HG03460 (cell line): Measurements from ENCODE around the gene PLB1.

Experiments
- ATAC-seq: cut with Tn5 transposase; IDR thresholded peaks from one replicate; pipeline ENCODE4 v1.9.1; 2021; ENCODE audit not compliant: unreplicated experiment

The PLB1 gene

DNA sequence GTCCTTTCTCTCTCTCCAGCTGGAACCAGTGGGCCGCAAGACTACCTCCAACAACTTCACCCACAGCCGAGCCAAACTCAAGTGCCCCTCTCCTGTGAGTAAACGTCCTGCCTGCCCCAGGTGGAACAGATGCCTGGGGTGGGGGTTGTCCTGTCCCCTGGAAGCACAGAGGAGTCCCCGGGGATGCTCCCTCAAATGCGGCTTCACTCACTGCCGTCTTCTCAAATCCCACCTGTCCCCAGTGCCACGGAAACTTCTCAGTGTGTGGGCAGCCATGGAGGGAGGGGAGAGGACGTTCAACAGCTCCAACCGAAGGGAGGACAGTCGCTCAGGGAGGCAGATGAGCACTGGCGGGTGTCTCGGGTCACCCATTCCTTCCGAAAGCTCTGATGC is 145.0 kb downstream of the PLB1 start:
- no peak for ATAC-seq

- ATAC-seq = no peak
These were observed 146.9 kb downstream of the PLB1 start for GRCh38 chr2:28642796-28643195.

DNA sequence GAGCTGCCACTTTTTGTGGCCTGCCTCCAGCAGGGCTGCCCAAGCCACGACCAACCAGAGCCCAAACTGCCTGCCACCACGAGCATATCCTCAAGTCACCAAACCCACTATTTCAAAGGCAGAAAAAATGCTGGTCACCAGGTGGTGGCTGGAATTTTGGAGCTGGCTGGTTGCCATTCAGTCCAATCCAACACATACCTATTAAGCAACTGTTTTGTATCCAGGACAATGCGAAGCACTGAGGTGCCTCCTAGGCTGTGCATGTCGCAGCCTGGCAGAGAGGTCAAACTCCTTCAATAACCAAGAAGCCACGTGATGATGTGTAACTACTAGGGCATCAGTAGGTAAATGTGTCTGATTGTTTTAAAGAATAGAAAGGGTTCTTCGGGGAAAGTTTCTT is 147.5 kb downstream of the PLB1 start:
- no peak for ATAC-seq

- no peak for ATAC-seq
These were observed 148.1 kb downstream of the PLB1 start for GRCh38 chr2:28643911-28644334.

DNA sequence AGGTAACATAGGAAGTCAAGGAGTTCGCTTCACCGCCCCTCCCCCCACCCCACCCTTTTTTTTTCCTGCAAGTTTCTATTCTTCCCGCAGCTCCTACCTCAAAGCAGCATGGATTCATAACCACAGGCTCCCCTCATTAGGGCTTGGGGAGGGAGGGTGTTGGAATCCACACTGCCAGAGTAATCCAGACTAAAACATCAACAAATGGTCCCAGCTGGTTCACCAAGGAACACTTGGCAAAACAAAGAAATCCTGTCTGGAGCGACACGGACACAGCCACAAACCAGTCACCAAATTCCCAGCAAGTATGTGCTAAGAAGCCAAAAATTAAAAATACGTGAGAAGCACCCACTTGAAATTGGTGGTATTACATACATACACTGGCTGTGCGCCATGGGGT is 148.9 kb downstream of the PLB1 start:
- no peak for ATAC-seq

DNA sequence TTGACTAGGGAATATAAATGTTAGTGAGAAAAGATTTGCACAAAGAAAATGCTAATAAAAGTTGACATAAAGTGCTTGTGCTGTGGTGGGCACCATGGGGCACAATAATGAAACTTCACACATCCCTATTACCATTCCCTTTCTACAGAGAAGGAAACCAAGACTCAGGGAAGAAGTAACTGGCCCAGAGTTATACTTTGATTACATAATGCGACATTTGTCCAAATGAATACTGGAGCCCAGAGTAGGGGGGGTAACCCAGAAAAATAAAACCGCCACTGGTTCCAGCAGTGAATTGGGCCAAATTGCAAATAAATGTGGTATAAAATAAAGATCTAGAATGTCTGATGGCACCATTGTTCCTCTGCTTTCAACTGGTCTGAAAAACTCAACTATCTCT is 149.7 kb downstream of the PLB1 start:
- no peak for ATAC-seq

DNA sequence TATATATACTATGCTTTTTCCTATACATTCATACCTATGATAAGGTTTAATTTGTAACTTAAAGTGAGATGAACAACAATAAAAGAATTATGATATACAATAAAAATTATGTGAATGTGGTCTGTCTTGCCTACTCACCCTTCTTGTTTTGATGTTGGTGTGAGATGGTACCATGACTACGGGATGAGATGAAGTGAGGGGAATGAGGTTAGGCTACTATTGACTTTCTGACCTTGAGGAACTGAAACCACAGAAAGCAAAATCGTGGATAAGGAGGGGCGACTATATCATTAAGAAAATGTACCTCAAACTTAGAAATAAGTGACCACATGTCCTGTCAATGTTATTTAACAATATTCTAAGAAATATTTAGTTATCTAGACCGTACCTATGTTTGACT is 151.8 kb downstream of the PLB1 start:
- no peak for ATAC-seq

GRCh38 chr2:28648147-28648546 is 152.3 kb downstream of the PLB1 start:
- ATAC-seq = no peak

- no peak for ATAC-seq
These were observed 153.0 kb downstream of the PLB1 start for GRCh38 chr2:28648671-28649395.

- ATAC-seq = no peak
These were observed 153.8 kb downstream of the PLB1 start for GRCh38 chr2:28649481-28650265.

- ATAC-seq = no peak
These were observed 154.4 kb downstream of the PLB1 start for GRCh38 chr2:28650266-28650584.

GRCh38 chr2:28652217-28652616 is 156.4 kb downstream of the PLB1 start:
- no peak for ATAC-seq

DNA sequence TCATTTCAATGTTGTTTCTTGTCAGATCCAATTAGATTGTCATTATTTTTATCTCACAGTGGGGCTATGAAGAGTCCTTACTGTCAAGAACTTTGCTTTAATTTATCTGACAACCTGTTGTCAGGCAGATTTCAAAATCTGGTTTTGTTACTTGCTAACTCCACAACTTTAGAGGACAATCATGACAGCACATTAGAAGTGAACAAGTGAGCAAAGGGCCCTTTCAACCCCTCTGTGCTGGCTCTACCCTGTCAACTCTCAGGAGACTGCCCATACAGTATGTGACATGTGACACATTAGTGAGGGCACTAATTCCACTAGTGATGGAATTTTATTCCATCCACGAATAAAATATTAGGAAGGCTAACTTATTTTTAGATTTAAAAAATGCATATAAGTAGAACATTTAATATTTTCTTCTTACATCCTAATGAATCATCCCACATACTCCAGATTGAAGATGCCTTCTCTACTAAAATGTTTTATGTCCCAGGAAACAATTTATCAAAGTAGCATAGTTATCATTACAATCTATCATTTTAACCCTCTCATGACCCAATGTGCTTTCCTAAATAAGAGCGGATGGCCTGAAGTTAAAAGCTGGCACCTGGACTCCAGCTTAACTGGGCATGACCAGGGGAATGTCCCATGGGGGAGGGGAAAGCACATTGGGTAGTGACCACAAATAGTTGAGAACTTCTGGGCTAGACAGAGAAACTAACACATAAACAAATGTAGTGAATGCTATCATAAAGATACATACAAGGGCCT is 158.2 kb downstream of the PLB1 start:
- ATAC-seq = no peak

DNA sequence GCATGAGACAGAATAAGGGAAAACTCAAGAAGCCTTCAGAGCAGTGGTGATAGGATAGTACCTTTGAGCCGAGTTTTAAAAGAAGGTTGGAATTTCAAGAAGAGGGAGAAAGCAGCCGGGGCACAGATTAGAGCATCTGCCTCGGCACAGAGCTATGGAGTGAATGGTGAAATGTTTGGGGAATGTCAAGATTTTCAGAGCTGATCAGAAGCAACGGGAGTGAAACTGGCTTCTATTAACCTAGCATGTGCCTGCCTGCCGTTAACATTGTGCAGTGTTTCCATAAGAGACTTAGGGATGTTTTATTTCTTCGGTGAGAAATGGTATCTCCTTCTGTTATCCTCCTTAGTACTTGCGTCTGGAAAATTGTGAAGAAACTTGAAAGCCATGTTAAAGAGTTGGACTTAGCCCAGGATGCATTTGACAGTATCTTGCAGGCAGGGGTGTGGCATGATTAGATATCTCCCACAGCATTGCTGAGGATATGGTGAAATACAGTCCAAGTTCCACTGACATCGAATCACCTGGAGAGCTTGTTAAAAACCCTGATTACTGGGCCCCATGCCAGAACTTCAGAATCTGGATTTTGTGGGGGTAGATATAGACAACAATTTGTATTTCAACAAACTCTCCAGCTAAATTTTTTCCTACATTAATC is 158.9 kb downstream of the PLB1 start:
- ATAC-seq = no peak

GRCh38 chr2:28656937-28657615 is 161.2 kb downstream of the PLB1 start:
- ATAC-seq = no peak

DNA sequence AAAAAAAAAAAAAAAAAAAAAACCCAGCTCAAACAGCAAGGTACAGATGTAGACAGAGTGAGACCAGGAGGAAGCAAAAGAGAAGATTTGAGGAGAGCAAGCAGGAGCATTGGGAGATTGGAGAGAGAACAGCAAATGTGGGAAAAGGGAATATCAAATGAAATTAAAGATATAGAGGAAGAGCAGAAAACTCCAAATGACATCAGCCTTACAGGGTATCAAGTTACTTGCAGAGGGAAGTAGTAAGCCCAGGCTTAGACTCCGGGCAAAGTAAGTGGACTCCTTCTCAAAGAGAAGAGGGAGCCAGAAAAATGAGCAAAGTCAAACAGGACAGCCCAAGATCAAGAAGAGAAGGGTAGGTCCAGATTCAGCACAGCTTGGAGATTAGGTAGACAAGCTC is 162.5 kb downstream of the PLB1 start:
- no peak for ATAC-seq

DNA sequence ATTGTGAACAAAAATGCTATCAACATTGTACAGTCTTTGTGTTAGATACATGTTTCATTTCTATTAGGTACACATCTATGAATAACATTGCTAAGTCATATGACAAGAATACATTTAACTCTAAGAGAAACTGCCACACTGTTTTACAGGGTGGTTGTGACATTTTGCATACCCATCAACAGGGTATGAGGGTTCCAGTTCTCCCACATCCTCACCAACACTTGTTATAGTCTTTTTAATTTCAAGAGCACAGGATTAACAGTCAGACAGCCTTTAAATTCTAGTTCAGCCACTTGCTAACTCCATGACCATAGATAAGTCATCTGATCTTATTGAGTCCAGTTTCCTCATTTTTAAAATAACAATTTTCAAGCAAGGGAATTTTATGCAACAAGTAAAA is 163.3 kb downstream of the PLB1 start:
- ATAC-seq = no peak

GRCh38 chr2:28661589-28662001 is 165.7 kb downstream of the PLB1 start:
- no peak for ATAC-seq

DNA sequence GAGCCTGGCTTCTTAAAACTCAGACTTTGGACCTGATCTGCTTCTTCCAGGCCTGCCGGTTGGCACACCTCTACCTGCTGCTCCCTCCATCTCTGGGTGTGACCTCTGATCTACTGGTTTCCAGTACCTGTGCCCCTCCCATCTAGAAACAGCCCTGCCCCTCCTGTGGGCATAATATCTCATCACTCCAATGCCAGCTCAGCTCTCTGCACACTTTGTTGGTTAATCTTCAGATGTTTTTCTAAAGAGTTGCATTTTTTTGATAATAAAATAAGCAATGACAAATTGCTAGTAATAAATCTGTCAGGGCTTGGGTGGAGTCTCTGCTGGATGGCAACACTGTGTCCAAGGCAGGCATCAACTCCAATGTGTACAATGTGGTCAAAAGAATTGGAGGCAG is 166.2 kb downstream of the PLB1 start:
- no peak for ATAC-seq

DNA sequence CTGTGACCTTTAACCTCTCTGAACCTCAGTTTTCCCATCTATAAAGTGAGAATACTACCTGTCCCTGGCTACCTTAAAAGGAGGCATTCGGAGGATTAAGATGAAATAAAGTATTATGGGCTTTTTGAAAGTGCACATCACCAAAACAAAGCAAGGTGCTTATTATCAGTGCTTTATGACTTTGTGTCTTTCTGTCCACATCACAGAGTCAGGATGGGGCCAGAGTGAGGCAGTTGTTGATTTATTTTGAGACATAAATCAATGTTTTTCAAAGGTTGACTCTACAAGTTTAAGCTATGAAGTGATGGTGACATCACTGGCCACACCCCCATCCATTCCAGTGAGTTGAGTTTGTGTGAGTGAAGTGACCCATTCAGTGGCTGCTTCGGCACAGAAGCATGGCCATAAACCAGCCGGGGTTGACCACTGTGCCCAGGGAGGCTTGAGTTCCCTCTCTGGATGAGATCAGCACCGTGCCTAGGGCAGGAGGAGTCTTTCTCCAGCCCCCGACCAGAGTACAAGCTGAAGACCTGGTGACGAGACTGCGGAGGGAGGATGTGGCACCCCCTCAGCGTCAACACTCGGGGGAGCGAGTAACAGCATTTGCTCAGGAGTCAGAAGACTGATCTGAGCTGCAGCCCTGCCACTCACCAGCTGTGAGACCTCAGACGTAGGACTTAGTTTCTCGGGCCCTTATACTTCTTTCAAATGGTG is 166.8 kb downstream of the PLB1 start:
- ATAC-seq = no peak
